WERI-Rb-1 (cell line): Measurements from ENCODE around the gene KRTAP10-9.
"Not testable (repeated sequence)": the region's sequence is repeated elsewhere in the genome, so short reads cannot be mapped to it uniquely, and the experiment has no call there.

ENCODE experiments used
- DNase-seq: peaks from one replicate; pipeline ENCODE4 v3.0.0-alpha.2; 2020
- H3K27ac ChIP-seq: fragments of 250-450 bp; sonication (Bioruptor Pico); 2 replicates; pipeline ENCODE4 v1.5.1; 2020; ENCODE audit warnings: mild to moderate bottlenecking, moderate library complexity
- H3K27me3 ChIP-seq: fragments of 250-450 bp; sonication (Bioruptor Pico); 2 replicates; pipeline ENCODE4 v1.5.1; 2021; ENCODE audit warnings: mild to moderate bottlenecking, low read depth, moderate library complexity; ENCODE audit not compliant: insufficient read depth, severe bottlenecking
- H3K36me3 ChIP-seq: fragments of 250-450 bp; sonication (Bioruptor Pico); 2 replicates; pipeline ENCODE4 v1.5.1; 2020; ENCODE audit warnings: mild to moderate bottlenecking, moderate library complexity
- H3K4me3 ChIP-seq: 2 replicates; pipeline ENCODE4 v1.5.1; 2011; ENCODE audit warnings: low read depth, mild to moderate bottlenecking, control low read depth, low read length
- H3K9me3 ChIP-seq: fragments of 250-450 bp; sonication (Bioruptor Pico); 2 replicates; pipeline ENCODE4 v1.5.1; 2021; ENCODE audit warnings: mild to moderate bottlenecking, moderate library complexity; ENCODE audit not compliant: severe bottlenecking
- TF ChIP-seq, protein P1 (sequence below): IDR thresholded peaks from 2 replicates; pipeline ENCODE4 v1.5.1; 2011; ENCODE audit warnings: low read depth, mild to moderate bottlenecking, control low read depth, inconsistent platforms, low read length

KRTAP10-9 gene

GRCh38 chr21:44626673-44627143 is at the start of gene KRTAP10-9:
Gene KRTAP10-9 (plus strand): TSS chr21:44627093. CDS start chr21:44627172, 79 bp downstream.
- no peak within 1 kb of the TSS for H3K4me3 ChIP-seq
- H3K27me3 ChIP-seq, result no peaks in the 10 kb centered on the region
- H3K27ac ChIP-seq, result no peak within 1 kb of the TSS
- no peak for DNase-seq
- H3K9me3 ChIP-seq, result peaks cover 49% of the 10 kb centered on the region
- H3K36me3 ChIP-seq, result no peaks in the 10 kb centered on the region
- TF ChIP-seq, protein P1, sequence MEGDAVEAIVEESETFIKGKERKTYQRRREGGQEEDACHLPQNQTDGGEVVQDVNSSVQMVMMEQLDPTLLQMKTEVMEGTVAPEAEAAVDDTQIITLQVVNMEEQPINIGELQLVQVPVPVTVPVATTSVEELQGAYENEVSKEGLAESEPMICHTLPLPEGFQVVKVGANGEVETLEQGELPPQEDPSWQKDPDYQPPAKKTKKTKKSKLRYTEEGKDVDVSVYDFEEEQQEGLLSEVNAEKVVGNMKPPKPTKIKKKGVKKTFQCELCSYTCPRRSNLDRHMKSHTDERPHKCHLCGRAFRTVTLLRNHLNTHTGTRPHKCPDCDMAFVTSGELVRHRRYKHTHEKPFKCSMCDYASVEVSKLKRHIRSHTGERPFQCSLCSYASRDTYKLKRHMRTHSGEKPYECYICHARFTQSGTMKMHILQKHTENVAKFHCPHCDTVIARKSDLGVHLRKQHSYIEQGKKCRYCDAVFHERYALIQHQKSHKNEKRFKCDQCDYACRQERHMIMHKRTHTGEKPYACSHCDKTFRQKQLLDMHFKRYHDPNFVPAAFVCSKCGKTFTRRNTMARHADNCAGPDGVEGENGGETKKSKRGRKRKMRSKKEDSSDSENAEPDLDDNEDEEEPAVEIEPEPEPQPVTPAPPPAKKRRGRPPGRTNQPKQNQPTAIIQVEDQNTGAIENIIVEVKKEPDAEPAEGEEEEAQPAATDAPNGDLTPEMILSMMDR, result no peak

DNA sequence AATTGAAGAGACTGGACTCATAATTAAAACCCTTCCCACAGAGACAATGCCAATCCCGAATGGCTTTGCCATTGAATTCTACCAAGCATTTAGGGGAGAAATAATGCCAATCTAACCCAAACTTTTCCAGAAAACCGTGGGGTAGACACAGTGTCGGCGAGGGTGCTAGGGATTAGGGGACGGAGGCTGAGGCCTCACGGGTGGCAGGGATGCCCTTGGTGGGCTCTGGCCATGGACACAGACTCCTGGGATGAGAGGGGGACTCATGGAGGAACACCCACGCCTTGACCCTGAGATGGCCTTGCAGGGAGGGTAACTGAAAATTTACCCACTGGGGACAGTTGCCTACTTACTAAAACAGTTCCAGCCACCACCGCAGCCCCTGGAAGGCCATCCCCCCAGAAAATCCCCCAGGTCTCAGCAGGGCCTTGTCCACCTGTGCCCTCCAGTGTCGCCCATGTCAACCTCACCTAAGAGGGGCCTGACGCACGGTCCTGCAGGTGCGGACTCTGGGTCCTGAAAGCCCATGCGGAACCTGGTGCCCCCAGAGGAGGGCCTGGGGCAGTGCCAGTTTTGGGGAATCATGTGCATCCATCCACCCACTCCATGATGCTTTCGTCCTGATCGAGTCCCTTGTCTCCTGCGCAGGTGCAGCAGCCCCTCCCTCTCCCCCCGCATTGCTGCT is 48.4 kb upstream of the KRTAP10-9 start:
- TF ChIP-seq, protein P1, result no peak
- Histone ChIP-seq H3K27ac (no peak overlapping the region), H3K9me3 (peaks cover 17% of the 10 kb centered on the region), H3K4me3 (no peak overlapping the region), H3K36me3 (no peaks in the 10 kb centered on the region), H3K27me3 (no peaks in the 10 kb centered on the region)
- DNase-seq, result no peak

DNA sequence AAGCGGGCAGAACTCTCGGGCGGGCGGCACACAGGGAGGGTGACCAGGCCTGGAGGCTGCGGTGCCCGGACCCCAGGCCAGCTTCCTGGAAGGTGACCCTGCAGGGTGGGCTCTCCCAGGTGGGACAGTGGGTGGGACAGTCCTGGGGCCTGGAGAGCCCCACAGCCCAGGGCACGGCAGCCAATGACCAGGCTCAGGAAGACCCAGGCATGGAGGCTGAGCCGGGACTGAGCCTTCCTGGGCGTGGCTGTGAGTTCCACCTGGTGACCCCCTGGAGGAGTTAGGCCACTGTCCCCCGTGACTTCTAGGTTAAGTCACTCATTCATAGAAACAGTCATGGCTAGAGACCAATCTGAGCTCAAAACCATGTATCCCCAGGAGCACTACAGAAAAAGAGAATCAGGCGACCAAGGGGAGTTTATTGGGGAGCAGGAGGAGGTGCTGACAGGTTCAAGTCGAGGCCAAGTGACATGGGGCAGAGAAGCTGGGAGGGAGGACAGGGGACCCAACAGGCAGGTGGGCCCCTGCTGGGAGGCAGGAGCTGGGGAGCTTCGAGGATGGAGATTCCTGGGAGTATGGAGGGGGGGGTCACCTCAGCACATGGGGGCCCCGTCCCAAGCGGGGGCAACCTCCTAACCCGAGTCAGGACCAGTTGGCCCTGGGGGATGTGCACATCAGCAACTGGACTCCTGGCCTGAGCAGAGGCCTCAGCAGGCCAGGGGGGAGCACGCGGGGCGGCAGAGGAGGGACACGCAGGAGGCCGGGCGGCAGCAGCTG is 47.6 kb upstream of the KRTAP10-9 start:
- TF ChIP-seq, protein P1, result no peak
- H3K27ac ChIP-seq, result no peak overlapping the region
- no peaks in the 10 kb centered on the region for H3K36me3 ChIP-seq
- H3K9me3 ChIP-seq, result peaks cover 17% of the 10 kb centered on the region
- no peak overlapping the region for H3K4me3 ChIP-seq
- no peak for DNase-seq
- no peaks in the 10 kb centered on the region for H3K27me3 ChIP-seq

DNA sequence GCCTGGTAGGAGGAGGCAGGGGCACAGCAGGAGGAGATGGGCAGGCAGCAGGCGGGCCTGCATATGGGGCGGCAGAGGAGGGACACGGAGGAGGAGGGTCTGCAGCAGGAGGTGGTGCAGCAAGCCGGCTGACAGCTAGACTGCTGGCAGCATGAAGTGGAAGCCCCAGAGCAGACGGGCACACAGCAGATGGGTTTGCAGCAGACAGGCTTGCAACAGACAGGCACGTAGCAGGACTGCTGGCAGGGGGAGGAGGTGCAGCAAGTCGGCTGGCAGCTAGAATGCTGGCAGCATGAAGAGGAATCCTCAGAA is 47.1 kb upstream of the KRTAP10-9 start:
- TF ChIP-seq, protein P1, result no peak
- no peak overlapping the region for H3K27ac ChIP-seq
- DNase-seq, result no peak
- H3K4me3 ChIP-seq, result no peak overlapping the region
- H3K27me3 ChIP-seq, result no peaks in the 10 kb centered on the region
- H3K9me3 ChIP-seq, result peaks cover 17% of the 10 kb centered on the region
- H3K36me3 ChIP-seq, result no peaks in the 10 kb centered on the region

- H3K27ac ChIP-seq, DNase-seq, H3K36me3 ChIP-seq, H3K27me3 ChIP-seq, H3K4me3 ChIP-seq: not testable (repeated sequence)
- H3K9me3 ChIP-seq, result peaks cover 17% of the 10 kb centered on the region
These were observed 46.6 kb upstream of the KRTAP10-9 start, which contains the start of gene KRTAP10-5 for GRCh38 chr21:44580231-44580821. Gene KRTAP10-5 (minus strand): TSS chr21:44580604. CDS start chr21:44580578, 26 bp downstream.

GRCh38 chr21:44581158-44581557 is 45.7 kb upstream of the KRTAP10-9 start:
- no peak for DNase-seq
- Histone ChIP-seq H3K9me3 (peaks cover 17% of the 10 kb centered on the region), H3K27me3 (no peaks in the 10 kb centered on the region), H3K36me3 (no peaks in the 10 kb centered on the region), H3K27ac (no peak overlapping the region), H3K4me3 (no peak overlapping the region)
- TF ChIP-seq, protein P1, result no peak
